Neural crest cell (in vitro differentiated cells): ENCODE results near the gene TPRA1. TPM values are rescaled to one million over a fixed set of nuclear protein-coding genes. Genes with fewer than 3 reads are reported as not detected.

Experiments used
- DNase-seq: peaks from one replicate; pipeline ENCODE4 v3.0.0; 2021; ENCODE audit warnings: low read depth, mixed read lengths, low spot score
- H3K27ac Mint-ChIP-seq: one replicate; pipeline ENCODE4 v1.8.0; 2021; ENCODE audit warnings: mild to moderate bottlenecking, mixed read lengths; ENCODE audit not compliant: unreplicated experiment
- H3K27me3 Mint-ChIP-seq: 2 replicates; pipeline ENCODE4 v1.8.0; 2021; ENCODE audit warnings: low read depth, mild to moderate bottlenecking, mixed read lengths
- H3K36me3 Mint-ChIP-seq: 2 replicates; pipeline ENCODE4 v1.8.0; 2021; ENCODE audit warnings: low read depth, mild to moderate bottlenecking, mixed read lengths
- H3K4me1 Mint-ChIP-seq: 2 replicates; pipeline ENCODE4 v1.8.0; 2021; ENCODE audit warnings: mixed read lengths
- H3K4me3 Mint-ChIP-seq: one replicate; pipeline ENCODE4 v1.8.0; 2021; ENCODE audit warnings: mild to moderate bottlenecking, mixed read lengths
- H3K9me3 Mint-ChIP-seq: 2 replicates; pipeline ENCODE4 v1.8.0; 2021; ENCODE audit warnings: mixed read lengths
- total RNA-seq: library from RNA; stranded (reverse); gene quantifications from 2 replicates; pipeline ENCODE4 v1.2.1, GENCODE V29; 2021
- TF ChIP-seq, protein P1 (sequence below): fragments of 200-600 bp; sonication (generic); conservative IDR thresholded peaks from 2 replicates; pipeline ENCODE4 v1.5.0; 2021; ENCODE audit warnings: antibody characterized with exemption, mild to moderate bottlenecking

Gene TPRA1
- total RNA-seq, 1 donor from 2014 or later = 27.2 TPM

DNA sequence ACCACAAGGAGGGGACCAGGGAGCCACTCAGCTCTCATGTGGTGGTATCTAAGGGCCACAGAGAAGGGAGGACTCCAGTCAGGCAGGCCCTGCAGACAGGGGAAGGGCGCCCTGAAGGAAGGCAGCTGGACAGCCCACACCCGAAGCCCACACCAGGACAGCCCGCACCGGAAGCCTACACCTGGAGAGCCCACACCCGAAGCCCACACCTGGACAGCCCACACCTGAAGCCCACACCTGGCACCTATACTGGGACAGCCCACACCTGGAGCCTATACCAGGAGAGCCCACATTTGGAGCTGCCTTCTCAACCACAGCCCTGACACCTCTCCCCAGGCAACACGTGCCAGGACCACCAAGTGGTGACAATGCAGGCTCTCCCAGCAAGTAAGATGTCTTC is 11.7 kb downstream of the TPRA1 start:
- TF ChIP-seq, protein P1, sequence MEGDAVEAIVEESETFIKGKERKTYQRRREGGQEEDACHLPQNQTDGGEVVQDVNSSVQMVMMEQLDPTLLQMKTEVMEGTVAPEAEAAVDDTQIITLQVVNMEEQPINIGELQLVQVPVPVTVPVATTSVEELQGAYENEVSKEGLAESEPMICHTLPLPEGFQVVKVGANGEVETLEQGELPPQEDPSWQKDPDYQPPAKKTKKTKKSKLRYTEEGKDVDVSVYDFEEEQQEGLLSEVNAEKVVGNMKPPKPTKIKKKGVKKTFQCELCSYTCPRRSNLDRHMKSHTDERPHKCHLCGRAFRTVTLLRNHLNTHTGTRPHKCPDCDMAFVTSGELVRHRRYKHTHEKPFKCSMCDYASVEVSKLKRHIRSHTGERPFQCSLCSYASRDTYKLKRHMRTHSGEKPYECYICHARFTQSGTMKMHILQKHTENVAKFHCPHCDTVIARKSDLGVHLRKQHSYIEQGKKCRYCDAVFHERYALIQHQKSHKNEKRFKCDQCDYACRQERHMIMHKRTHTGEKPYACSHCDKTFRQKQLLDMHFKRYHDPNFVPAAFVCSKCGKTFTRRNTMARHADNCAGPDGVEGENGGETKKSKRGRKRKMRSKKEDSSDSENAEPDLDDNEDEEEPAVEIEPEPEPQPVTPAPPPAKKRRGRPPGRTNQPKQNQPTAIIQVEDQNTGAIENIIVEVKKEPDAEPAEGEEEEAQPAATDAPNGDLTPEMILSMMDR = no peak
- no peak overlapping the region for H3K4me3 Mint-ChIP-seq
- no peaks in the 10 kb centered on the region for H3K27me3 Mint-ChIP-seq
- H3K36me3 Mint-ChIP-seq = peaks cover 5% of the 10 kb centered on the region
- no peak overlapping the region for H3K27ac Mint-ChIP-seq
- DNase-seq = no peak
- peaks cover 7% of the 10 kb centered on the region for H3K4me1 Mint-ChIP-seq
- H3K9me3 Mint-ChIP-seq = no peaks in the 10 kb centered on the region

DNA sequence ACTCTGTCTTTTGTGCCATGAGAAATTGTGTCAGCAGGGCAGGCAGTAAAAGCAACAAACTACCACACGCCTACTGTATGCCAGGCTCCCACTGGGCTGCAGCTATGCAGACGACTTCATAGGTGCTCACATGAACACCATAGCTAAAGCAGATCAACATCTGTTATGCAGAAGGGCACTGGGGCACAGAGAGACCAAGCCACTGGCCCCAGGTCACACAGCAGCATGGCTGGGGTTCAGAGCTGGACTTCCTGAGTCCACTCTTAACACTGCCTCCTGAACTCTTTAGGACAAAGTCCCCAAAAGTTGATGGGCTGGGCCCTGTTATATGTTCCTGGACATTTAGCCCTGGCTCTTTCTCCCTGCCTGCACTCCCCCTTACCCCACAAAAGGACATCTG is 12.4 kb downstream of the TPRA1 start:
- no peak overlapping the region for H3K4me3 Mint-ChIP-seq
- H3K27me3 Mint-ChIP-seq = no peaks in the 10 kb centered on the region
- peaks cover 7% of the 10 kb centered on the region for H3K4me1 Mint-ChIP-seq
- H3K36me3 Mint-ChIP-seq = peaks cover 5% of the 10 kb centered on the region
- no peak overlapping the region for H3K27ac Mint-ChIP-seq
- DNase-seq = no peak
- no peaks in the 10 kb centered on the region for H3K9me3 Mint-ChIP-seq
- TF ChIP-seq, protein P1 = no peak

DNA sequence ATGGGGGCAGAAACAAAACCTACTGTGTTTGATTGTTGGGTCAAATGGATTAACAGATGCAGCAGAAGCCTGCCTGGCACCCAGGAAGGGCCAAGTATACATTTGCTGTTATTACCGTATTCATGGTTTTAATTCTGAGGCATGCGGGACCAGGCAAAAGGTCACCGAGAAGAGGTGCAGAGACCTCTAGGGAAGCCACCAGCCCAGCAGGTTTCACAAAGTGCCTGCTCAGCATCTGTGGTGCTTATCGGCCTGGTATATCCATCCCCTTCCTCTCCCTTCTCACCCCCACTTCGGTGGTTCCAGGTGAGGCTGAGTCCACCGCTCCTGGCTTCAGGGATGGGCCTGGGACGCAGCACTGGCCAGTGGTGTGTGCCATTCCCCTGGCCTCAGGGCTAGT is 13.1 kb downstream of the TPRA1 start:
- Mint-ChIP-seq H3K4me1 (peaks cover 7% of the 10 kb centered on the region), H3K36me3 (peaks cover 5% of the 10 kb centered on the region), H3K27me3 (no peaks in the 10 kb centered on the region), H3K27ac (no peak overlapping the region), H3K9me3 (no peaks in the 10 kb centered on the region), H3K4me3 (no peak overlapping the region)
- DNase-seq = no peak
- TF ChIP-seq, protein P1 = no peak

DNA sequence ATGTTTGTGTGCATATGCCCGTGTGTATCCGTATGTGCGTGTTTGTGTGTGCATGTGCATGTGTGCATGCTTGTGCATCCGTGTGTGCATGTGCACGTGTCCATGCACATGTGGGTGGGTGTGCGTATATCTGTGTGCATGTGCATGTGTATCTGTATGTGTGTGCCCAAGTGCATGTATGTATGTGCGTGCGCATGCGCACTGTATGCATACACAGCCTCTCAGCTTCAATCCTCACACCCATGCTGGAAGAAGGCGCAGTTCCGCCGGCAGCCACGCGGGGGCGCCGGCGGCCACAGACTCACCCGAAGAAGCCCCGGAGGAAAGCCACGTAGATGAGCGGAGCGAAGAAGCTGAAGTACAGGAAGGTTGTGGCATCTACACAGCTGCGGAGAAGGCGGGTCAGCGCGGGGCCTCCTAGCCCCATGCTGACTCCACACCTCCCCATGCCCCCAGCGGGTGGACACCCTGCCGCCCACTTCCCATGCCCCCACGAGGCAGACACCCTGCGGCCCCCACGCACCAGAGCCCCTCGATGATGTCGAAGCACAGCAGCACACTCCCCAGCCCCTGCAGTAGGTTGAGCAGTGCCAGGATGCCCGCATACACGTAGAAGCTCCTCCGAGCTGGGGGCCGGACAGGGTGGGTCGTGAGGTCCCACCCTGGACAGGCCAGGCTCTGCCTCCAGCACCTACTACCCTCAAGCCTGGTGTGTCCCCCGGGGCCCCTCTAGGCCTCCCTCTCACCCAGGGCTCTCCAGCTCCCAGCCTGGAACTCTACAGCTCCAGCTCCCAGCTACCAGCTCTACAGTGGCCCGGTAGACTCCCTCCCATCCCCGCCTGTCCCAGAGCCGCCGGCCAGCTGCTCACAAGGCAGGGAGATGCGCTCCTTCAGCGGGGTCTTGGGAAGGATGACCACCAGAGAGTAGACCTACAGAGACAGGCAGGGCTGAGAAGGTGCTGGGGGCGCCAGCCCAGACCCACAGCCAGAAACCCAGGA is 15.4 kb downstream of the TPRA1 start:
- no peaks in the 10 kb centered on the region for H3K27me3 Mint-ChIP-seq
- TF ChIP-seq, protein P1 = peak; percentile 97
- no peaks in the 10 kb centered on the region for H3K9me3 Mint-ChIP-seq
- peaks cover 9% of the 10 kb centered on the region for H3K36me3 Mint-ChIP-seq
- peak; percentile 85 for DNase-seq
- peak overlapping the region; percentile 41 for H3K4me3 Mint-ChIP-seq
- peaks cover 7% of the 10 kb centered on the region for H3K4me1 Mint-ChIP-seq
- H3K27ac Mint-ChIP-seq = no peak overlapping the region

DNA sequence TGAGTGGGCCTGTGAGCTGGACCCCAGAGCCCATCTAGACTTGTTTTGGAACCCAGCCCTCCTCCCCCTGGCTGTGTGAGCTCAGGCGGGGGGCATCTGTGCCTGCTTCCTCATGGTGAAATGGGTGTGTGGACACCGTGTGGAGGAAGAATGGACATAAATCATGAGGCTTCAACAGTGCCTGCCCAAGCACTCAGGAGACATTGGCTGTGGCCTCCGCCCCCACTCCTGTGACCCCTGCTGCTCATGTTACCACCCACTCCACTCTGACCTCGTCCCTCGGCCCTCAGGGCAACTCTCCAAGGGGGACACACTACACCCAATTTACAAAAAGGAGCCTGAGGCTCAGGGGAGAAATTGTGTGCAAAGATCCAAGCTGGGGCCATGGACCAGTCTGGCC is 16.6 kb downstream of the TPRA1 start:
- Mint-ChIP-seq H3K36me3 (peaks cover 7% of the 10 kb centered on the region), H3K27me3 (no peaks in the 10 kb centered on the region), H3K4me1 (peaks cover 7% of the 10 kb centered on the region), H3K4me3 (no peak overlapping the region), H3K9me3 (no peaks in the 10 kb centered on the region), H3K27ac (no peak overlapping the region)
- no peak for DNase-seq
- TF ChIP-seq, protein P1 = no peak
